Activated T-cell treated with anti-CD3 and anti-CD28 coated beads for 4 hours (primary cell): Measurements from ENCODE around the gene SLC9A9.
"Not testable (repeated sequence)": the region's sequence is repeated elsewhere in the genome, so short reads cannot be mapped to it uniquely, and the experiment has no call there.

Experiments used
- DNase-seq: peaks from one replicate; pipeline ENCODE4 v3.0.0-alpha.2; 2020

The SLC9A9 gene

DNA sequence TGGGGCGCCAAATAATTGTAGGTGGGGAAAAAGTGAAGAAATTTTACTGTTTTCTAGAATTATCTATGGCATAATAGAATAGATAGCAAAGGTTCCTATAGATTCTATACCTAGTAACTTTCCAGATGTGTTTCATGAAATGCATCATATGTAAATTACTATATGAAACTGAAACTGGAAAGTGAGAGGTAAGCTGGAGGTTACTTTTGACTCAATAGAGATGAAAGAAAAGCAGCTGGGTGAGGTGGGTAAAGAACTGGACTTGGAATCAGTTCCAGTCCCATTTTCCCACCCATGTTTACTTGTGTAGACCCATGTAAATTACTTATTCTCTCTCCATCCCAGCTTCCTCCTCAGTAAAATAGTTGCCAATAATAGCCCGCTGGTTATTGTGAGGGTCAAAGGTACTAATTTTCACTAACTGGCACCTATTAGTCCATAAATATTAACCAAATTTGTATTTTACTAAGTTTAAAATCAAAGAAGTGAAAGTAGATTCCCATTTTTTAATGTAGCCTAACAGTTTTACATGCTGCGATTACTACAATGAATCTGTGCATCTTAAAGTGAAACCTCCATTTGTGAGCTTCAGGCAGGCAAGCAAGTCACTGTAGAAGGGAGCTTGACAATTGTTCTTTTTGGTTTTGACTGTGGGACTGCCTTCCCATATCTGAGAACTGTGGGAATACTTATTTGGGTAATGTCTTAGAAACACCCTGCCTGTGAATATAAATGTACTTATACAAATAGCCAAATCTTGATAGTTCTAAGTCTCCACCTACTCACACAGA is 312.1 kb downstream of the SLC9A9 start:
- DNase-seq = no peak

DNA sequence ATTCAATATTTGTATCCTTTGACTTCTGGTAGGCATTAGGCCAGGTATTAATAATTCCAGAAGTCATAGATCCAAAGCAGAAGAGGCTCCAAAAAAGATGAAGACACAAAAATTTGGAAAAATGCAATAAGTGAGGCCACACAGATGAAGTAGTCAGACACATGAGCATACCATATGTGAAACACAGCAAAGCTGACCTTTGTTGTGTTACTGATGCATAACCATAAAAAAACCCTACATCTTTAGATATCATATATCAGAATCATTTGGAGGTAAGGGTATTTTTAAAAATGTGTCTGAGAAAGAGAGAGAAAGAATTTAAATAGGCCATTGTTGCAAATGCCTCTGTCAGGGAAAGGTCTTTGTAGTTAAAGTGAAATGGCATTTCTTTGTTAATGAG is 314.9 kb downstream of the SLC9A9 start:
- no peak for DNase-seq

GRCh38 chr3:143532091-143532490 is 316.2 kb downstream of the SLC9A9 start:
- DNase-seq = no peak

GRCh38 chr3:143531101-143531500 is 317.2 kb downstream of the SLC9A9 start:
- DNase-seq = no peak

DNA sequence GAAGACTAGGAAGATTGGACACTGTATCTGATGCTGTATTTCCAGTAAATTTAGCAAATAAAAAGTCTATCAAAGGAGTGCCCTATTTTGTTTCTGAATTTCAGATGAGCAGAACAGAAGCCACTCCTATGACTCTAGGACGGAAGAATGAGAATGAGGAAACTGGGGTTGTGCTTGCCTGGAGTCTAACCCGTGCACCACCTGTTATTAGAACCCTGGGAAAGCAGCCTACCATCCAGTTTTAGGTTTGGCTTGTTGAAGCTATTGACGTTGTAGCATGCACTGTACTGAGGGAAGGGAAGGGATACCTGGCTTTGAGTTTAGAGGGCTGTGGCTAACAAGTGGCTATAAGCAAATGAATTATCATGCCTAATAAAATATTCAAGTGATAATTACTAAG is 318.5 kb downstream of the SLC9A9 start:
- DNase-seq = no peak

GRCh38 chr3:143529018-143529478 is 319.2 kb downstream of the SLC9A9 start:
- no peak for DNase-seq

- no peak for DNase-seq
Observed at GRCh38 chr3:143526011-143526545, 322.2 kb downstream of the SLC9A9 start.

DNA sequence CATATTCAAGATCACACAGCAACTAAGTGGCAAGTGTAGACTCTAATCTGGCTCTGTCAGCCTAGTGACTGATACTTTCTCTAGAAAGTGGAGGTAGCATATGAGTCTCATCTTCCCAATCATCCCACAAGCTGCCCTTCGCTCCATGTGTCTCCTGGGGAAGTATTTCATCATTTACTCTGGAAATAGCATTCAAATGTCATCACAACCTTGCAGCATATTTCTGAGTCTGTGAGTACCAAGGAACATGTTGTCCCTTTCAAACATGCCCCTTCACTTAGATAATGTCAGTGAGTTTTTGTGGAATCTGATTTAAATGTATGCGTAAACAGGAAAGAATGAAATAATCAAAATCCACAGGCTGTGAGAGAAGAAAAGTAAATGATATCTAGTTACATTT is 322.9 kb downstream of the SLC9A9 start:
- DNase-seq = no peak

DNA sequence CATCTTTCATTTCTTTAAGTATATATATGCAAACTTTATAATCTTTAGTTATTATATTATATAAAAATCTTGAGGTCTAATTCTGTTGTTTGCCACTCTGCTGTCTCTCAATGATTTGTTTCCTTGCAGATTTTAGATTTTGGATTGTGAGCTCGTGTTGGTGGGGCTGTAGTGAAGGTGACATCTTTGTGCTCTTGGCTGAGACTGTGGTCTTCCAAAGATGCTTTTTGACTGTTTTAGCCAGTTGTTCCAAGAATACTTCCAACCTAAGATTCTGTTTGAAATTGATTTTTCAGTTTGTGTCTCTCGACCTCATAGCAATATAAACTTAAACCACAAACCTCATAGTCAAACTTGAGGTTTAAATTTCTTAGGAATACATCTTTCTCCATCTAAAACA is 326.5 kb downstream of the SLC9A9 start:
- no peak for DNase-seq

- not testable (repeated sequence) for DNase-seq
Observed at GRCh38 chr3:143517131-143517530, 331.1 kb downstream of the SLC9A9 start.

DNA sequence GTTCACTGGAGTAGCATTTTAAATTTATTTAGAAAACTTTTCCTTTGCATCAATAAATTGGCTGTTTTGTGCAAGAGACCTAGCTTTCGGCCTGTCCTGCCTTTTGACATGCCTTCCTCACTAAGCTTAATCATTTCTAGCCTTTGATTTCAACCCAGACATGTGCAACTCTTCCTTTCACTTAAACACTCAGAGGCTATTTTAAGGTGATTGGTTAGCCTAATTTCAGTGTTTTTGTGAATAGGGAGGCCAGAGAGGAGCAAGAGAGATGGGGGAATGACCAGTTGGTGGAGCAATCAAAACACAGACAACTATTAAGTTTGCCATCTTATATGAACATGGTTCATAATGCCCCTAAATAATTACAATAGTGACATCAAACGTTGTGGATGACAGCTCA is 333.4 kb downstream of the SLC9A9 start:
- DNase-seq = no peak

DNA sequence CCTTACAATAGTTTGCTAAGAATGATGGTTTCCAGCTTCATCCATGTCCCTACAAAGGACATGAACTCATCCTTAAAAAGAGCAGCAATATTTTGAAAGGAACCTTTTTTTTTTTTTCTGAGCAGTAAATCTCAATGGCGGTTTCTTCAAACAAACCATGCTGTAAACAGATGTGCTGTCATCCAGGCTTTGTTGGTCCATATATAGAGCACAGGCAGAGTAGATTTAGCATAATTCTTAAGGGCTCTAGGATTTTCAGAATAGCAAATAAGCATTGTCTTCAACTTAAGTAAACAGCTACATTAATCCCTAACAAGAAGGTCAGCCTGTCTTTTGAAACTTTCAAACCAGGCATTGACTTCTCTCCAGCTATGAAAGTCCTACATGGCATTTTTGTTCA is 334.2 kb downstream of the SLC9A9 start:
- DNase-seq = no peak

- DNase-seq = no peak
Observed at GRCh38 chr3:143511174-143511879, 336.9 kb downstream of the SLC9A9 start.

DNA sequence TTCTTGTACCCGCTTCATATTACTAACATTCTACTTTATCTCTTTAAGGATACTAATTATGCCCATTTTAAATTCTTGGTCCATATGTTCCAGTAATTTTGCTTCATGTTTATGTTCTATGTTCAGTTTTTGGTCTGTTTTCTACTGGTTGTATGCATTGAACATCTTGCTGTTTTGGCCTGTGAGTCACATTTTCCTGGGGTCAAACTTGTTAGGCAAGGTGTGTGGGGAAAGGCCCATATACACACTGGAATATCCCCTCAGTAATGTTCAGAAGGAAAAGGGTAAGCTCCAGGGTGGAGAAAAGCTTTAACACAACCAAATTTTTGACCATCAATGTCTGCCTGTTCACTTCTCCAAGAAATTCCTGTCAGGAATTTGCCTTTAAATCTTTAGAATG is 337.7 kb downstream of the SLC9A9 start:
- DNase-seq = no peak

DNA sequence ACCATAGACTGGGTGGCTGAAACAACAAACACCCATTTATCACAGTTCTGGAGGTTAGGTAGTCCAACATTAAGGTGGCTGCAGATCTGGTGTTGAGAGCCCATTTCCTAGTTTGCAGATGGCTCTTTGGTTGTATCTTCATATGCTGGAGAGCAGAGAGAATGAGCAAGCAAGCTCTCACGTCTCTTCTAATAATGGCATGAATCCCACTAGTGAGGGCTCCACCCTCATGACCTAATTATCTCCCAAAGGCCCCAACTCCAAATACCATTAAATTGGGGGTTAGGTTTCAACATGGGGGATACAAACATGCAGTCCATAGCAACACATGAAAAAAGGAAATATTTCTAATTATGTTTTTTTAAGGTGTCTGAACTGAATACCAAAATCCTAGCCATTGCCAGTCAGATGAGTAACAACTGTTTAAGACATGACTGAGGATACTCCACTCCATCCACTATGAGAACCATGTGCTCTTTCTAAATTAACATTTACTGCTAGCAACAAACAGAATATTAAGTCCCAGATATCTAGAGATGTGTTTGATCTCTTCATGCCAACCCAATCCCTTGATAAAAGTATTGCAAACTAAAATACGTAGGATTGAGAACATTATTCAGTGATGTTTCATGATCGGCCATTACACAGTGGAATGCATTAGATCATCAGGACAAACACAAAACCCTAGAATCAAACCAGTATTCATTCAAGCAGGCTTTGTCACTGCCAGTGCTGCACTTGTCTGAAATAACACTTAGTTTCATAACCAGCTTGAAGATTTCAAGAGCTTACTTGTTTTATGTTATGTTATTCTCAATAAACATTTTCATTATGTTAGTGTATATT is 340.3 kb downstream of the SLC9A9 start:
- no peak for DNase-seq

GRCh38 chr3:143506190-143506589 is 342.1 kb downstream of the SLC9A9 start:
- DNase-seq = no peak

DNA sequence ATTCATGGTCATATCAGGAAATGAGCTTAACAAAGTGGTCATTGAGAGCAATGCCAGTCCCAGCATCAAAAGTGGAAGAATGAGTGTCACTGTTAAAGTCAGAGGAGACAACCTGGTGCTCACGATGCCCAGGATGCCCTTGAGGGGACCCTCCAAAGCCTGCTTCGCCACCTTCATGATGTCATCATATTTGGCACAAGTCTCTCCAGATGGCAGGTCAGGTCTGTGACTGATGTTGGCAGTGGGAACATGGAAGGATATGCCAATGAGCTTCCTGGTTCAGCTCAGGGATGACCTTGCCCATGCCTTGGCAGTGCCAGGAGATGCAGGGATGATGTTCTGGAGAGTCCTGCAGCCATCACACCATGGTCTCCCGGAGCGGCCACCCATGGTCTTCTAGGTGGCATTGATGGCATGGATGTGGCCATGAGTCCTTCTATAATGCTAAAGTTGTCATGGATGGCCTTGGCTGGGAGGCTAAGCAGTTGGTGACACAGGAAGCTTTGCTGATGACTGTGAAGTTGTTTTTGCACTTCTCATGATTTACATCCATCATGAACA is 344.9 kb downstream of the SLC9A9 start:
- DNase-seq = no peak

DNA sequence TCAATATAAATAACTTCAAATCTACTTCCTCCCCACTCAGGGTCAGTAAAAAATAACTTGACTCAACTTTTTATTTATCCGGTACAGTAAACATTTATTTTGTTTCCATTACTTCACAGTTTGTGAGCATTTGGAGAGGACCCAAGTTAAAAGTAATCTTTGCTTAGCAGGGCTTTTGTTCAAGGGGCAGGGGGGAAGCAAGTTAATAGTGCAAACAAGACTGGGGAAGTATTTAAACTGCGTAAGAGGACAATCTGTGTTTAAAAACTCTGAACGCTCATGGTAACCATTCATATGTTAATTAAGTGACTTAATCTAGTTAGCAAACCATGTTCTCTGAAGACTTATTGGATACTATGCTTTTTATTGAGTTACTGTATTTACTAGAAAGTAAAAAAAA is 346.2 kb downstream of the SLC9A9 start:
- no peak for DNase-seq

GRCh38 chr3:143497382-143497781 is 350.9 kb downstream of the SLC9A9 start:
- no peak for DNase-seq

GRCh38 chr3:143496191-143496590 is 352.1 kb downstream of the SLC9A9 start:
- no peak for DNase-seq

DNA sequence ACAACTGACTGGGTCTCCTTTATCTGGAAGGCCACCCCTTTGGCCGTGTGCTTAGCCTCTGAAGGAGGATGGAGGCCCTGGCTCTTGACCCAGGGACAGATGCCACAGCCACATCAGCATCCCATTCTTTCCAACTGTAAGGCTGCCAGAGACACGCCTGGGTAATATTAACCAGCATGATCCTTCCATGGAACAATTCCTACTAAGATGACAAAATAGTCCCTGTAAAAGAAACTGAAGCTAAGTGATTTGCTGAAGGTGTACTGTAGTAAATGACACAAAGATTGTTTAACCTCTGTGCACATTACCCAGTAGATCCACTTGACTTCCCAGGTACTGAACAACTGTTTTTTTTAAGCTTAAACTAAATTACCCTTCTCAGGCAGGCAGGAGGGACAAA is 352.7 kb downstream of the SLC9A9 start:
- no peak for DNase-seq

DNA sequence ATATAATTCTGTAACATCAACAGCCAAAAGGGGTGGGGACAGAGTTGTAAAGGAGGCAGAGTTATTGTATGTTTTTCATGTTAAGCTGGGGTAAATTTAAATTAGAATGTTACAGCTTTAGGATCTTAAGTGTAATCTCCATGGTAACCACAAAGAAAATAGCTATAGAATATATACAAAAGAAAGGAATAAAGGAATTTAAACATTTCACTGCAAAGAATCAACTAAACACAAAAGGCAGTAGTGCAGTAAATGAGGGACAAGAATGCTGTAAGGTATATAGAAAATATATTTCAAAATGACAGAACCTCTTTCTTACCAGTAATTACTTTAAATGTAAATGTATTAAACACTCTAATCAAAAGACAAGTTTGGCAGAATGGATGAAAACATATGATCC is 361.7 kb downstream of the SLC9A9 start:
- DNase-seq = no peak
